Neural cell (in vitro differentiated cells): ENCODE measurements around the gene DHX58. TPM values are rescaled to one million over a fixed set of nuclear protein-coding genes. Genes with fewer than 3 reads are reported as not detected.

Source experiments
- H2AFZ ChIP-seq: fragments of 200-600, 300-800 bp; sonication (generic), shearing (Covaris generic); 2 replicates; pipeline ENCODE4 v1.6.0; 2014; ENCODE audit warnings: low read depth, mild to moderate bottlenecking, antibody characterized with exemption, low read length, moderate library complexity
- H3F3A ChIP-seq: fragments of 200-600 bp; shearing (Covaris generic); 2 replicates; pipeline ENCODE4 v1.6.1; 2016; ENCODE audit warnings: mild to moderate bottlenecking, moderate library complexity, mixed read lengths, antibody characterized with exemption, low read length; ENCODE audit not compliant: insufficient read depth, poor library complexity, severe bottlenecking
- H3K27ac ChIP-seq: fragments of 200-600, 300-800 bp; sonication (generic), shearing (Covaris generic); 2 replicates; pipeline ENCODE4 v1.5.1; 2014; ENCODE audit warnings: mild to moderate bottlenecking, low read length, moderate library complexity
- H3K27me3 ChIP-seq: fragments of 300-800, 200-600 bp; sonication (generic), shearing (Covaris generic); 2 replicates; pipeline ENCODE4 v1.6.0; 2014; ENCODE audit warnings: mild to moderate bottlenecking, low read depth, low read length, moderate library complexity; ENCODE audit not compliant: insufficient read depth
- H3K36me3 ChIP-seq: fragments of 300-800, 200-600 bp; sonication (generic), shearing (Covaris generic); 2 replicates; pipeline ENCODE4 v1.5.1; 2014; ENCODE audit warnings: mild to moderate bottlenecking, antibody characterized with exemption, low read length, moderate library complexity; ENCODE audit not compliant: insufficient read depth
- H3K4me2 ChIP-seq: fragments of 300-800, 200-600 bp; sonication (generic), shearing (Covaris generic); 2 replicates; pipeline ENCODE4 v1.6.0; 2014; ENCODE audit warnings: mild to moderate bottlenecking, low read length
- H3K4me3 ChIP-seq: fragments of 300-800, 200-600 bp; sonication (generic), shearing (Covaris generic); 2 replicates; pipeline ENCODE4 v1.5.1; 2014; ENCODE audit warnings: mild to moderate bottlenecking, low read length, moderate library complexity
- H3K79me2 ChIP-seq: fragments of 200-600 bp; shearing (Covaris generic); replicated peaks from 2 replicates; pipeline ENCODE4 v1.6.0; 2014; ENCODE audit warnings: mild to moderate bottlenecking, low read length, moderate library complexity; ENCODE audit not compliant: insufficient read depth
- H3K9ac ChIP-seq: fragments of 300-800, 200-600 bp; sonication (generic), shearing (Covaris generic); 2 replicates; pipeline ENCODE4 v1.6.1; 2016; ENCODE audit warnings: mild to moderate bottlenecking, low read length, mixed read lengths
- H3K9me2 ChIP-seq: fragments of 200-600 bp; shearing (Covaris generic); 2 replicates; pipeline ENCODE4 v1.6.1; 2016; ENCODE audit warnings: mild to moderate bottlenecking, low read length, mixed read lengths; ENCODE audit not compliant: insufficient read depth
- H3K9me3 ChIP-seq: fragments of 200-600, 300-800 bp; sonication (generic), shearing (Covaris generic); 2 replicates; pipeline ENCODE4 v1.6.1; 2016; ENCODE audit warnings: mild to moderate bottlenecking, mixed run types, low read length, moderate library complexity, mixed read lengths
- H4K20me1 ChIP-seq: fragments of 200-600 bp; shearing (Covaris generic); 2 replicates; pipeline ENCODE4 v1.6.1; 2016; ENCODE audit warnings: mild to moderate bottlenecking, mixed run types; ENCODE audit not compliant: insufficient read depth
- EP300 ChIP-seq: fragments of 450-650 bp; conservative IDR thresholded peaks from 2 replicates; pipeline ENCODE4 v1.6.1; 2014; ENCODE audit warnings: antibody characterized with exemption, mild to moderate bottlenecking, moderate library complexity; ENCODE audit not compliant: poor library complexity, severe bottlenecking
- EZH2 ChIP-seq: fragments of 200-600, 300-800 bp; shearing (Covaris generic), sonication (generic); IDR thresholded peaks from 2 replicates; pipeline ENCODE4 v1.6.1; 2014; ENCODE audit warnings: antibody characterized with exemption, low read length, borderline replicate concordance, mild to moderate bottlenecking; ENCODE audit not compliant: insufficient read depth, poor library complexity, severe bottlenecking
- MXI1 ChIP-seq: fragments of 450-650 bp; conservative IDR thresholded peaks from 2 replicates; pipeline ENCODE4 v1.6.1; 2014; ENCODE audit warnings: antibody characterized with exemption, mild to moderate bottlenecking; ENCODE audit not compliant: poor library complexity, severe bottlenecking
- POLR2AphosphoS5 ChIP-seq: IDR thresholded peaks from 2 replicates; pipeline ENCODE4 v1.6.1; 2012
- RAD21 ChIP-seq: fragments of 450-650 bp; conservative IDR thresholded peaks from 2 replicates; pipeline ENCODE4 v1.6.1; 2014; ENCODE audit warnings: antibody characterized with exemption, mild to moderate bottlenecking, moderate library complexity
- SMC3 ChIP-seq: fragments of 450-650 bp; conservative IDR thresholded peaks from 2 replicates; pipeline ENCODE4 v1.6.1; 2014; ENCODE audit warnings: antibody characterized with exemption, mild to moderate bottlenecking, moderate library complexity; ENCODE audit not compliant: poor library complexity
- TAF1 ChIP-seq: IDR thresholded peaks from 2 replicates; pipeline ENCODE4 v1.6.1; 2012; ENCODE audit warnings: low read depth
- polyA plus RNA-seq: library from polyadenylated mRNA; depleted of rRNA; stranded (reverse); fragments of >200 nt; gene quantifications from 2 replicates; pipeline ENCODE4 v1.2.3, GENCODE V29; 2014
- TF ChIP-seq, protein P1 (sequence below): IDR thresholded peaks from 2 replicates; pipeline ENCODE4 v1.6.1; 2012; ENCODE audit warnings: borderline replicate concordance
- TF ChIP-seq, protein P2 (sequence below): fragments of 450-650 bp; IDR thresholded peaks from 2 replicates; pipeline ENCODE4 v1.5.1; 2014; ENCODE audit warnings: antibody characterized with exemption, mild to moderate bottlenecking, moderate library complexity; ENCODE audit not compliant: poor library complexity, severe bottlenecking

Gene DHX58
- polyA plus RNA-seq, 1 donor from 2014 or later = 0.87 TPM

DNA sequence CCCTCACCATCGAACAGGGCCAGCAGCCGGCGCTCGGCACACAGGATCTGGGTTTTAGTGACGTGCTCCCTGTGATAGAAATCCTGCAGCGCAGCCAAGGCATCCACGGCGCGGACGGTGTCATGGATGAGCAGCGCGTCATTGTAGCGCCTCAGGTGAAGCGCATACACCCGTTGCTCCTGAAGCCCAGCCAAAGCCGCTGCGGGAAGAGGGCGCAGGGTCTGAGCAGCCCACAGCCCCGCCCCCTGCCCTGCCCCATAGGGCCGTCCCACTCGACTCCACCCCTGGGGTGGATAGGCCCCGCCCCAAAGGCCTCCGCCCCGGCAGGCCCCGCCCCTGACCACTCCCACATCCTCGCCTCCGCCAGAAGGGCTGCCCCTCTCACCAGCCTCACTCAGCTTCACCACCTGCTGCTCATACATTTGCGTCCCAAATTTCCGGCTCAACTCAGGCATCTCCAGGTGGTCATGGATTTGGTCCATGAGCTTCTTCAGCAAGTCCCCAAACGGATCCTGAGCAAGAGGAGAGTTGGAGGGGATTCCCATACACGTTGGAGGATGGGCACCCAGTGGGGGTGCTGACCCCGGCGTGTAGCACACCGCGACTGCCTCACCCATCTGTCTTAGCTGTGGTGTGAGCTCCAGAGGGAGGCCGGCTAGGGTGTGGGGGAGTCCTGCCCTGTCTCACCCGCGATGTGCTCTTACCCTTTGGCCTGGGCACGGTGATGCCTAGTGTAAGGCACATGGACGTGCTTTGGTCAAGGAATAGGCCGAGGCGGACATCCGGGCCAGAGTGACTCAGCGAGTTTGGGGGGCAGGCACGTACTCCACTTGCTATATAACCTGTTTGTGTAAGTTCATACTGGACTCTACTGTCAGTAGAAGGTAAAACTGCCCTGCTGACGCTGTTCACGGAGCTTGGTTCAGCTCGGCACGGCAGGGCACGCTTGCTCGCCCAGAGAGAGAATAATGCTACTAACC lies 4.6 kb downstream of the DHX58 start:
- H3K79me2 ChIP-seq = no peaks in the 10 kb centered on the region
- TF ChIP-seq POLR2AphosphoS5 (peak; percentile 10), EP300 (no peak)
- H3K27me3 ChIP-seq = no peaks in the 10 kb centered on the region
- peak overlapping the region; percentile 50 for H3K9ac ChIP-seq
- no peak overlapping the region for H3K4me2 ChIP-seq
- no peaks in the 10 kb centered on the region for H4K20me1 ChIP-seq
- H3K9me3 ChIP-seq = no peaks in the 10 kb centered on the region
- no peaks in the 10 kb centered on the region for H3K9me2 ChIP-seq
- peak overlapping the region; percentile 62 for H3K4me3 ChIP-seq
- no peaks in the 10 kb centered on the region for H3K36me3 ChIP-seq
- H2AFZ ChIP-seq = peak overlapping the region; percentile 60
- H3F3A ChIP-seq = no peaks in the 10 kb centered on the region
- H3K27ac ChIP-seq = no peak overlapping the region

DNA sequence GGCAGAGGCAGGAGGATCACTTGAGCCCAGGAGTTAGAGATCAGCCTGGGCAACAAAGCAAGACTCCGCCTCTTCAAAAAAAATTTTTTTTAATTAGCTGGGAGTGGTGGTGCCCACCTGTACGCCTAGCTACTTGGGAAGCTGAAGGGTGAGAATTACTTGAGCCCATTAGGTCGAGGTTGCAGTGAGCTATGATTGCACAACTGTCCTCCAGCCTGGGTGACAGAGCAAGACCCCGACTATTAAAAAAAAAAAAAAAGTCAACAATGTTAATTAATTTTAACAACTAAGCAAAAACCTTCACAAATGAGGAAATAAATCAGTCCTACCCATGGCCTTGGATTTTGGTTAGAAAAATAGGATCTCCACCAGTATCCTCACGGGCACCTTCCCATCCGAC lies 5.4 kb downstream of the DHX58 start:
- H3K79me2 ChIP-seq = no peaks in the 10 kb centered on the region
- H3K27ac ChIP-seq = no peak overlapping the region
- no peak overlapping the region for H3K4me2 ChIP-seq
- no peaks in the 10 kb centered on the region for H4K20me1 ChIP-seq
- H3K27me3 ChIP-seq = no peaks in the 10 kb centered on the region
- peak overlapping the region; percentile 50 for H3K9ac ChIP-seq
- no peaks in the 10 kb centered on the region for H3F3A ChIP-seq
- H3K36me3 ChIP-seq = no peaks in the 10 kb centered on the region
- TF ChIP-seq EP300 (no peak), MXI1 (no peak), RAD21 (no peak), POLR2AphosphoS5 (no peak), SMC3 (no peak), EZH2 (no peak), TAF1 (no peak)
- TF ChIP-seq, protein P1, sequence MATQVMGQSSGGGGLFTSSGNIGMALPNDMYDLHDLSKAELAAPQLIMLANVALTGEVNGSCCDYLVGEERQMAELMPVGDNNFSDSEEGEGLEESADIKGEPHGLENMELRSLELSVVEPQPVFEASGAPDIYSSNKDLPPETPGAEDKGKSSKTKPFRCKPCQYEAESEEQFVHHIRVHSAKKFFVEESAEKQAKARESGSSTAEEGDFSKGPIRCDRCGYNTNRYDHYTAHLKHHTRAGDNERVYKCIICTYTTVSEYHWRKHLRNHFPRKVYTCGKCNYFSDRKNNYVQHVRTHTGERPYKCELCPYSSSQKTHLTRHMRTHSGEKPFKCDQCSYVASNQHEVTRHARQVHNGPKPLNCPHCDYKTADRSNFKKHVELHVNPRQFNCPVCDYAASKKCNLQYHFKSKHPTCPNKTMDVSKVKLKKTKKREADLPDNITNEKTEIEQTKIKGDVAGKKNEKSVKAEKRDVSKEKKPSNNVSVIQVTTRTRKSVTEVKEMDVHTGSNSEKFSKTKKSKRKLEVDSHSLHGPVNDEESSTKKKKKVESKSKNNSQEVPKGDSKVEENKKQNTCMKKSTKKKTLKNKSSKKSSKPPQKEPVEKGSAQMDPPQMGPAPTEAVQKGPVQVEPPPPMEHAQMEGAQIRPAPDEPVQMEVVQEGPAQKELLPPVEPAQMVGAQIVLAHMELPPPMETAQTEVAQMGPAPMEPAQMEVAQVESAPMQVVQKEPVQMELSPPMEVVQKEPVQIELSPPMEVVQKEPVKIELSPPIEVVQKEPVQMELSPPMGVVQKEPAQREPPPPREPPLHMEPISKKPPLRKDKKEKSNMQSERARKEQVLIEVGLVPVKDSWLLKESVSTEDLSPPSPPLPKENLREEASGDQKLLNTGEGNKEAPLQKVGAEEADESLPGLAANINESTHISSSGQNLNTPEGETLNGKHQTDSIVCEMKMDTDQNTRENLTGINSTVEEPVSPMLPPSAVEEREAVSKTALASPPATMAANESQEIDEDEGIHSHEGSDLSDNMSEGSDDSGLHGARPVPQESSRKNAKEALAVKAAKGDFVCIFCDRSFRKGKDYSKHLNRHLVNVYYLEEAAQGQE = no peak
- TF ChIP-seq, protein P2, sequence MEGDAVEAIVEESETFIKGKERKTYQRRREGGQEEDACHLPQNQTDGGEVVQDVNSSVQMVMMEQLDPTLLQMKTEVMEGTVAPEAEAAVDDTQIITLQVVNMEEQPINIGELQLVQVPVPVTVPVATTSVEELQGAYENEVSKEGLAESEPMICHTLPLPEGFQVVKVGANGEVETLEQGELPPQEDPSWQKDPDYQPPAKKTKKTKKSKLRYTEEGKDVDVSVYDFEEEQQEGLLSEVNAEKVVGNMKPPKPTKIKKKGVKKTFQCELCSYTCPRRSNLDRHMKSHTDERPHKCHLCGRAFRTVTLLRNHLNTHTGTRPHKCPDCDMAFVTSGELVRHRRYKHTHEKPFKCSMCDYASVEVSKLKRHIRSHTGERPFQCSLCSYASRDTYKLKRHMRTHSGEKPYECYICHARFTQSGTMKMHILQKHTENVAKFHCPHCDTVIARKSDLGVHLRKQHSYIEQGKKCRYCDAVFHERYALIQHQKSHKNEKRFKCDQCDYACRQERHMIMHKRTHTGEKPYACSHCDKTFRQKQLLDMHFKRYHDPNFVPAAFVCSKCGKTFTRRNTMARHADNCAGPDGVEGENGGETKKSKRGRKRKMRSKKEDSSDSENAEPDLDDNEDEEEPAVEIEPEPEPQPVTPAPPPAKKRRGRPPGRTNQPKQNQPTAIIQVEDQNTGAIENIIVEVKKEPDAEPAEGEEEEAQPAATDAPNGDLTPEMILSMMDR = no peak
- peak overlapping the region; percentile 60 for H2AFZ ChIP-seq
- no peaks in the 10 kb centered on the region for H3K9me2 ChIP-seq
- H3K4me3 ChIP-seq = peak overlapping the region; percentile 62
- no peaks in the 10 kb centered on the region for H3K9me3 ChIP-seq
